ENCODE results near the gene NFYC.

NFYC gene

DNA sequence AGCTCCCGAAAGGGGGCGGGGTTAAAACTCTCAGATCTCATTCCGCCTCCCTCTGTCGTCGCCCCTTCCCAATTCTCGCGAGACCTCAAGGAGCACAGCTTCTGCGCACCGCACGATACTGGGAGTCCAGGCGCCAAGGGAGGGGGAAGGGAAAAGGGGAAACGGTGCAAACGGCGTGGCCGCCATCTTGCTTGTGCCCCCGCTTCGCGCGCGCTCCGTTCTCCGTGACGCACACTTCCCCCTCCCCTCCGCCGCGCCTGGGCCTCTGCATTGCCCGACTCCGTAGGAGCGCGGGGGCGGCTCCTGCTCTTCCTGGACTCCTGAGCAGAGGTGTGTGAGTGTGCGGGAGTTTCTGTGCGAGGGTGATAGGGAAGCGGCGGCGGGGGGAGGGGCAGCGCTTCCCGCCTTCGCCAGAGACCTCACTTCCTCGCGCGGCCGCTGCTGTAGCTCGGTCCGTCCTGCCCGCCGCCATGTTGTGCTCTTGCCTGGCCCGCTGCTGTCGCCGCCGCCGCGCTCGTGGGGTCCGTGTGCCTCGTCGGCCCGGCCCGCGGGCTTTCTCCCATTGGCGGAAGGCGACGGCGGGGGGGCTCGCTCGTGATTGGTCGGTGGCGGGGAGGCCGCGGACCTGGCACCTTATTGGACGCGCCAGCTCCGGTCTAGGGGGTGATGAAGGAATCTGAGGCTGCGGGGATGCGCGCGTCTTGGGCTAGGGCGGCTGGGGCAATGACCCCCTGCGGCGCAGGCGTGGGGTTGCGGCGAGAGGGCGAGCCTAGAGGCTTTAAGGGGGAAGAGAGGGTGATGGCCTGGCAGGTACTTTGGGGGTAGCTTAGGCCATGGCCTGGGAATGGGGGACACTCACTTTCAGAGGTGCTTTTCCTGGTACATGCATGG lies at the start of gene NFYC:
Gene NFYC, plus strand, starts transcription at position 167 of the 891 bp plus-strand sequence. CDS start 47,140 bp downstream, outside the sequence.
- H3K27me3 ChIP-seq = no peaks in the 10 kb centered on the region
- H3K36me3 ChIP-seq = peaks cover 7% of the 10 kb centered on the region
- peaks cover 54% of the 10 kb centered on the region in 2 experiments for H3K4me1 ChIP-seq (ENCODE audit: control insufficient read depth in 1 of 2, insufficient read depth in 1 of 2, low read depth in 1 of 2, low read length in 1 of 2)
- H3K27ac ChIP-seq = peak within 1 kb of the TSS; percentile 98
- H3K9me3 ChIP-seq = no peaks in the 10 kb centered on the region
- H3K4me3 ChIP-seq (ENCODE audit: low read depth in 1 of 2, low read length in 1 of 2) = peak within 1 kb of the TSS; percentile 90 to 96
- TF ChIP-seq, protein P1, sequence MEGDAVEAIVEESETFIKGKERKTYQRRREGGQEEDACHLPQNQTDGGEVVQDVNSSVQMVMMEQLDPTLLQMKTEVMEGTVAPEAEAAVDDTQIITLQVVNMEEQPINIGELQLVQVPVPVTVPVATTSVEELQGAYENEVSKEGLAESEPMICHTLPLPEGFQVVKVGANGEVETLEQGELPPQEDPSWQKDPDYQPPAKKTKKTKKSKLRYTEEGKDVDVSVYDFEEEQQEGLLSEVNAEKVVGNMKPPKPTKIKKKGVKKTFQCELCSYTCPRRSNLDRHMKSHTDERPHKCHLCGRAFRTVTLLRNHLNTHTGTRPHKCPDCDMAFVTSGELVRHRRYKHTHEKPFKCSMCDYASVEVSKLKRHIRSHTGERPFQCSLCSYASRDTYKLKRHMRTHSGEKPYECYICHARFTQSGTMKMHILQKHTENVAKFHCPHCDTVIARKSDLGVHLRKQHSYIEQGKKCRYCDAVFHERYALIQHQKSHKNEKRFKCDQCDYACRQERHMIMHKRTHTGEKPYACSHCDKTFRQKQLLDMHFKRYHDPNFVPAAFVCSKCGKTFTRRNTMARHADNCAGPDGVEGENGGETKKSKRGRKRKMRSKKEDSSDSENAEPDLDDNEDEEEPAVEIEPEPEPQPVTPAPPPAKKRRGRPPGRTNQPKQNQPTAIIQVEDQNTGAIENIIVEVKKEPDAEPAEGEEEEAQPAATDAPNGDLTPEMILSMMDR (IDR thresholded peaks at IDR 0.05) = peak; percentile 44

DNA sequence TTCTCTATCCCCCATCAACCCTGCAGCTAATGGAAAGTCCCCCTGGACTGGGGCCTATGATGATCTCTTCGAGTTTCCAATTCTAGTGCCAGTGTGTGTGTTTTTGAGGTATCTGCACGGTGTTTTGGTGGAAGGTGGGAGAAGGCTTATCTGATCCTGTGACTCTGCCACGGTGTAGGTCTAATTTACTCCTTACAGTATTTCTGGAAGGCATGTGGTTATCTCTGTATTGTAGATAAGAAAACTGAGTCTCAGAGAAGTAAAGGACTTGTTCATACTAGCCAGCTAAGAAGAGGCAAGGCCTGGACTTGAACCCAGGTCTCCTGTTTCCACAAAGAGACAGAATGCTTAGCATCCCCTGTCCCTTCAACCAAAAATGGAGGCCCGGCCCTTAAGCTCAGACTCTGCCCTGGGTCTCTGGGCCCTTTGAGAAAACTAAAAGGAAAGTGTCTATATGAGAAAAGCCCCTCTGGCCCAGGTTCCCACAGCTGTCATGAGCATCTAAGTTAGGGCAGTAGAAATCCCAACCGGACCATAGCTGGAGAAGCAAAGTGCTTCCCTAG lies 46.3 kb upstream of the NFYC start:
- Histone ChIP-seq H3K4me3 (ENCODE audit: low read depth in 1 of 2, low read length in 1 of 2) (no peak overlapping the region), H3K9me3 (no peaks in the 10 kb centered on the region), H3K27ac (no peak overlapping the region), H3K27me3 (peaks cover 8% of the 10 kb centered on the region), H3K36me3 (no peaks in the 10 kb centered on the region), H3K4me1 (ENCODE audit: control insufficient read depth in 1 of 2, insufficient read depth in 1 of 2, low read depth in 1 of 2, low read length in 1 of 2) (no peaks in the 10 kb centered on the region)
- TF ChIP-seq, protein P1 (IDR thresholded peaks at IDR 0.05) = no peak

DNA sequence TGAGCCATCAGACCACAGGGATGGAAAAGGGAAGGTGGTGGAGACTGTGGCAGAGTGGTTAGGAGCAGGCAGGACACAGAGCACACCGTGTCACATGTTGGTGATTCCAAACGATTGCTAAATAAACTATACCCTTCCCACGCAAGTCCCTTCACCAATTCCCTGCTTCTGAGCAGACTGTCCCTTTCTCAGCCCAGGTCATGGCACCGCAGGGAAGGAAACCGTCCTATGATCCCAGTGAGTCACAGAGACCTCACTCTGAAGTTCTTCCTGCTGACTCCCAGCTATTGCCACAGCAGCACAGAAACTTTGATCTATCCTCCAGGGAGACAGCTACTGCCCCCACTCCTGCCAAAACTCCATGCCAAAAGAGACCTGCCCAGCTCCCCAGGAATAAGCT lies 45.2 kb upstream of the NFYC start:
- H3K27ac ChIP-seq = no peak overlapping the region
- H3K4me3 ChIP-seq (ENCODE audit: low read depth in 1 of 2, low read length in 1 of 2) = no peak overlapping the region
- no peaks in the 10 kb centered on the region for H3K9me3 ChIP-seq
- H3K4me1 ChIP-seq (ENCODE audit: control insufficient read depth in 1 of 2, insufficient read depth in 1 of 2, low read depth in 1 of 2, low read length in 1 of 2) = no peaks in the 10 kb centered on the region
- no peaks in the 10 kb centered on the region for H3K36me3 ChIP-seq
- peaks cover 12% of the 10 kb centered on the region for H3K27me3 ChIP-seq
- TF ChIP-seq, protein P1 (IDR thresholded peaks at IDR 0.05) = no peak

DNA sequence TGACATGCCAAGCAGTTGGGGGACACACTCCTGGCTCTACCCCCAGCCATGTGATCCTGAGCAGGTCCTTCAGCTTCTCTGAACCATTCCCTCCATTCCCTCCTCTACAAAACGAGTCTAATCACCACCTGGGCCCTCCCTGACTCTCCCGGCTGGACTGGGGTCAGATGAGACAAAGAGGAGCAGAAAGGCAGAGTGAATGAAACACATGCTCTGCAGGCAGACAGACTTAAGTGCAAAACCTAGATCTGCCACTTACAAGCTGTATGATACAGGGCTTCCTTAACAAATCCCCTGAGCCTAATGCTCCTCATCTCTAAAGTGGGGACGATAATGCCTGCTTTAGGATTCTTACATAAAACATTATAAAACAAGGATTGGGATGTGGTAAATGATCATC lies 43.3 kb upstream of the NFYC start:
- Histone ChIP-seq H3K9me3 (no peaks in the 10 kb centered on the region), H3K36me3 (no peaks in the 10 kb centered on the region), H3K27me3 (peaks cover 31% of the 10 kb centered on the region), H3K4me3 (ENCODE audit: low read depth in 1 of 2, low read length in 1 of 2) (no peak overlapping the region), H3K4me1 (ENCODE audit: control insufficient read depth in 1 of 2, insufficient read depth in 1 of 2, low read depth in 1 of 2, low read length in 1 of 2) (no peaks in the 10 kb centered on the region), H3K27ac (no peak overlapping the region)
- TF ChIP-seq, protein P1 (IDR thresholded peaks at IDR 0.05) = no peak

DNA sequence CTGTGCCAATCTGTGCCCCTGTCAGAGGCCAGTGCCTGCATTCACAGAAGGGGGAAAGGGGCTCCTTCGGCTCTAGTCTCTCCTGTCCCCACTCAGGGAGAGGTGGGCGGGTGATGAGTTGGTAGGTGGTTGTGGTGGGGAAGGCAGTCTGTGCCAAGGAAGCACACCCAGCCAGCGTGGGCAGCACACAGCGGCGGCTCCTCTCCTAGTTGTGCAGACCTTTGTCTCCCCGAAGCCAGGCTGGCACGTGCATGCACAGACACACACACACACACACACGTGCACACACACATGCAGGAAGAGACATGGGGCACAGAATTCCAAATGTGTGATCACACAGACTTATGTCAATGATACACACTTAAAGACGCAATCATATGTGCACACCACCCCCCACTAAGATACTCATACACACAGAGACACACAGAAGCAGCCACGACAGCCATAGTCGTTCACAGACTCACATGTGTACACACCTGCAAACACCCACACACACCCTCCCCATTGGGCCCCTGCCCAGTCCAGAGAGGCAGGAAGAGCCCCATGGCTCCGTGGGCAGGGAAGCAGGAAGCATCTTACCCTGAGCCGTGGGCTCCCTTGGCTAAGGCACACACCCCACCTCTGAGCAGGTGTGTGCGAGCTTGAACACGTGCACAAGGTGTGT lies 42.4 kb upstream of the NFYC start:
- H3K4me3 ChIP-seq (ENCODE audit: low read depth in 1 of 2, low read length in 1 of 2) = no peak overlapping the region
- peaks cover 39% of the 10 kb centered on the region for H3K27me3 ChIP-seq
- H3K36me3 ChIP-seq = no peaks in the 10 kb centered on the region
- TF ChIP-seq, protein P1 (IDR thresholded peaks at IDR 0.05) = no peak
- no peaks in the 10 kb centered on the region for H3K4me1 ChIP-seq (ENCODE audit: control insufficient read depth in 1 of 2, insufficient read depth in 1 of 2, low read depth in 1 of 2, low read length in 1 of 2)
- H3K27ac ChIP-seq = no peak overlapping the region
- no peaks in the 10 kb centered on the region for H3K9me3 ChIP-seq

All from neutrophil (primary cell).